ENCODE measurements around the gene PRKCA.

PRKCA gene

DNA sequence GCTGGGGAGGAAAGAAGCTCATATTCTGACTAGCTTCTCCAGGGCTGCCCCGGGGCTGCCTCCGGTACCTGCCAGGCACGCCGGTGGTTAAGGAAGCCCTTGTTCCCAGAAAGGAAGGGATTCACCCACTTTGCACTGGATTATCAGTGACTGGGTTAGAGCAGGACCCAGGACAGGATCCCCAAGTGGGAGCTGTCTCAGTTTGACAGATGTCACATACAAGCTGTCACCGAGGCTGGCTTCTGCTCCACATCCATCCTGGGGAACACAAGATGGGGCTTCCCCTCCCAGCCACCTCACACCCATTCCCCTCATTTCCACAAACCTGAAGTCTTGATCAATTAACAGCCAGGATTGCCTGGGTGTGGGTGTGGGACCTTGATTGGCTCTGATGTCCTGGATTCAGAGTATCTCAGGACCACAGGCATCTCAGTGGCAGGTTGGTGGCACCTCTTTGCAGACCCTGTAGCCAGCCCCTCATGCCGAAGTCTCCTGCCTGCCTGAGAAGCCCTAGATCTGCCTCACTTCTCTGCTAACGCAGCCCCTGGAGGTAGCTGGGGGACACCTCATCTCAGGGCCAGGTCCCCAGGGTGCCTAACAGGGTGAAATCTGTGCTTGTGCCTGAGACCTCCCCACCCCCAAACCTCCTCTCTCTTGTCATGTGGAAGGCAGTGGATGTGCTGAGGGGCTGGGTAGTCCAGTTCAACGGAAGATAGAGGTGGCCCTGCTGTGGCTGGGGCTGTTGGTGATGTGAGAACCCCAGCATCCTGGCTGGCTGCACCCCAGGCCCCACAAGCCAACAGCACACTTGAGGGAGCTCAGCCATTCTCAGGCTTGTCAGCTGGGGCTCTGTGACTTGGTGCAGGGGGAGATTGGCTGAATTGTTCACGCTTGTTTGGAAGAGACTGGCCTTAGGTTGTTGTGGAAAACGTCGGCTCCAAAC lies 533.9 kb downstream of the PRKCA start:
- peaks cover 28% of the 10 kb centered on the region for H3K27me3 ChIP-seq (ENCODE audit: control insufficient read depth, low read length)
- TF ChIP-seq CTCF (IDR thresholded peaks at IDR 0.05; ENCODE audit: low read depth, low read length, poor library complexity, severe bottlenecking) (no peak), EZH2phosphoT487 (IDR thresholded peaks at IDR 0.05; ENCODE audit: borderline replicate concordance, low read length) (no peak)
- H4K20me1 ChIP-seq (ENCODE audit: control insufficient read depth, insufficient read depth, low read depth, low read length): 0 out of 2 replicates have a peak, but pooled peaks cover 3% of the 10 kb centered on the region

GRCh38 chr17:66837226-66837625 lies 534.8 kb downstream of the PRKCA start:
- no peaks in the 10 kb centered on the region for H3K36me3 ChIP-seq (ENCODE audit: control insufficient read depth, low read length)
- no peak for TF ChIP-seq EZH2phosphoT487 (IDR thresholded peaks at IDR 0.05; ENCODE audit: borderline replicate concordance, low read length)
- TF ChIP-seq CTCF (IDR thresholded peaks at IDR 0.05; ENCODE audit: low read depth, low read length, poor library complexity, severe bottlenecking): no peak
- 0 out of 2 replicates have a peak, but pooled peaks cover 3% of the 10 kb centered on the region for H4K20me1 ChIP-seq (ENCODE audit: control insufficient read depth, insufficient read depth, low read depth, low read length)
- H3K4me2 ChIP-seq (ENCODE audit: low read length): no peak overlapping the region
- H3K27ac ChIP-seq (ENCODE audit: low read depth, low read length): no peak overlapping the region
- H3K9me3 ChIP-seq (ENCODE audit: control insufficient read depth, insufficient read depth, low read length): no peaks in the 10 kb centered on the region
- H3K27me3 ChIP-seq (ENCODE audit: control insufficient read depth, low read length): peaks cover 25% of the 10 kb centered on the region
- no peak overlapping the region for H3K4me3 ChIP-seq (ENCODE audit: low read length)
- H3K9me2 ChIP-seq (replicated peaks; ENCODE audit: control insufficient read depth, low read length): no peaks in the 10 kb centered on the region
- H3F3A ChIP-seq (ENCODE audit: control insufficient read depth, insufficient read depth): no peaks in the 10 kb centered on the region
- H3K4me1 ChIP-seq (ENCODE audit: control insufficient read depth, low read length): peaks cover 13% of the 10 kb centered on the region
- no peaks in the 10 kb centered on the region for H3K79me2 ChIP-seq (ENCODE audit: control insufficient read depth, low read length)

More for the DNA sequence above, 533.9 kb downstream of the PRKCA start:
- Histone ChIP-seq H3K4me2 (ENCODE audit: low read length) (no peak overlapping the region), H3K36me3 (ENCODE audit: control insufficient read depth, low read length) (no peaks in the 10 kb centered on the region), H3K9me3 (ENCODE audit: control insufficient read depth, insufficient read depth, low read length) (no peaks in the 10 kb centered on the region), H3K9me2 (replicated peaks; ENCODE audit: control insufficient read depth, low read length) (no peaks in the 10 kb centered on the region), H3K27ac (ENCODE audit: low read depth, low read length) (no peak overlapping the region), H3F3A (ENCODE audit: control insufficient read depth, insufficient read depth) (no peaks in the 10 kb centered on the region), H3K79me2 (ENCODE audit: control insufficient read depth, low read length) (no peaks in the 10 kb centered on the region), H3K4me1 (ENCODE audit: control insufficient read depth, low read length) (peaks cover 13% of the 10 kb centered on the region), H3K4me3 (ENCODE audit: low read length) (no peak overlapping the region)

DNA sequence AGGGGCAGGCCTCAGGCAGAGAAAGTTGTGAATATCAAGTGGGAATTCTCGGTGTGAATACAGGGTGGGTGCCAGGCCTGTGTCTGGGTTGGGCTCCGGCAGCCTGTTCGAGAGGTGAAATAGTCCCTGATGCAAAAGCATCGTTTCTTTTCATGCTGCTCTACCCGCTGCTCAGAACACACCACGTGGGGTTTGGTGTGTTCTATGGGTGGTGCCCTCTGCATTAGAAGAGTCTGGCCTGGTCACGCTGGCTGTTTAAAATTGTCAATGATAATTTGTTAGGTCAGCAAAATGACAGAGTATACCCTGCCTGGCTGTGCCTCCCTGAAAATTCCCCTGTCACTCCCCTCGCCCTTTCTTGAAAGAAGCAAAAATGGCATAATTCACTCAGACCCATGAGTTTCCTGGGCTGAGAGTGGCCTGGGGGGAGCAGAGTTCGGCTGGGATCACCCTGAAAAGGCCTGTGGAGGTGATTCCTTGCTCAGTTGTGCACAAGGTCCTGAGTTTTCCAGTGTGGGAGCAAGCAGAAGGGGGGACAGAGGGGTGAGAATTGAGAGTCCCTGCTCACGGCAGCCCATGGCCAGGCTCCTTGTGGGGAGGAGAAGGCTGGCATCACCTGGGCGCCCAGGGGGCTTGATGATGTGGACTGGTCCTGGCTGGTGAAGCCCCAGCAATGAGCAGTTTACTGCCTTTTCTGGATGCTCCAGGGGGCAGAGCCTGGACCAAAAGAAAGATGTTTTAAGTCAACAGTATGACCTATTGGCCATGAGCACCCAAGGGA lies 535.7 kb downstream of the PRKCA start:
- Histone ChIP-seq H3K9me2 (replicated peaks; ENCODE audit: control insufficient read depth, low read length) (no peaks in the 10 kb centered on the region), H3K4me1 (ENCODE audit: control insufficient read depth, low read length) (peaks cover 13% of the 10 kb centered on the region), H3K27ac (ENCODE audit: low read depth, low read length) (no peak overlapping the region), H3K4me2 (ENCODE audit: low read length) (no peak overlapping the region), H3K27me3 (ENCODE audit: control insufficient read depth, low read length) (peaks cover 20% of the 10 kb centered on the region), H4K20me1 (ENCODE audit: control insufficient read depth, insufficient read depth, low read depth, low read length) (0 out of 2 replicates have a peak, but pooled peaks cover 3% of the 10 kb centered on the region), H3K4me3 (ENCODE audit: low read length) (no peak overlapping the region), H3K9me3 (ENCODE audit: control insufficient read depth, insufficient read depth, low read length) (no peaks in the 10 kb centered on the region), H3K36me3 (ENCODE audit: control insufficient read depth, low read length) (no peaks in the 10 kb centered on the region), H3F3A (ENCODE audit: control insufficient read depth, insufficient read depth) (no peaks in the 10 kb centered on the region), H3K79me2 (ENCODE audit: control insufficient read depth, low read length) (no peaks in the 10 kb centered on the region)
- TF ChIP-seq EZH2phosphoT487 (IDR thresholded peaks at IDR 0.05; ENCODE audit: borderline replicate concordance, low read length) (no peak), CTCF (IDR thresholded peaks at IDR 0.05; ENCODE audit: low read depth, low read length, poor library complexity, severe bottlenecking) (no peak)

Data from DOHH2 (cell line).